NT2/D1 (cell line): ENCODE data around the gene SLC36A3.

Experiments
- SUZ12 ChIP-seq: IDR thresholded peaks from 2 replicates; pipeline ENCODE4 v1.6.1; 2011; ENCODE audit not compliant: insufficient read length, insufficient read depth; ENCODE audit errors: extremely low read depth
- YY1 ChIP-seq: IDR thresholded peaks from 2 replicates; pipeline ENCODE4 v1.6.1; 2011; ENCODE audit not compliant: insufficient read length, insufficient read depth
- ZNF274 ChIP-seq: IDR thresholded peaks from 2 replicates; pipeline ENCODE4 v1.6.1; 2011; ENCODE audit warnings: mild to moderate bottlenecking, low read depth, low read length

- TF ChIP-seq YY1 (no peak), ZNF274 (no peak), SUZ12 (no peak)
Measured at GRCh38 chr5:151248651-151249050, 54.9 kb downstream of the SLC36A3 start.
